Uterus (tissue), 4 donors: Measurements from ENCODE around the gene EHBP1L1. TPM values are rescaled to one million over a fixed set of nuclear protein-coding genes. Genes with fewer than 3 reads are reported as not detected.

Source experiments
- DNase-seq, 2 donors: peaks; one replicate each; pipeline ENCODE4 v3.0.0-alpha.2; 2019 to 2020
- H3K27ac ChIP-seq, 2 donors: fragments of 200-600 bp; sonication (generic); 1 replicate in 1 of 2; 2 replicates in 1 of 2; pipeline ENCODE4 v1.5.1; 2016 to 2018
- H3K27me3 ChIP-seq, 2 donors: fragments of 200-600 bp; sonication (generic); one replicate each; pipeline ENCODE4 v1.5.1; 2018 to 2019; ENCODE audit warnings: control low read depth in 1 of 2
- H3K36me3 ChIP-seq, 2 donors: fragments of 200-600 bp; sonication (generic); one replicate each; pipeline ENCODE4 v1.5.1; 2019; ENCODE audit warnings: control low read depth in 1 of 2
- H3K4me1 ChIP-seq, 2 donors: fragments of 200-600 bp; sonication (generic); one replicate each; pipeline ENCODE4 v1.5.1; 2018 to 2019; ENCODE audit warnings: control low read depth in 1 of 2
- H3K4me3 ChIP-seq, 2 donors: fragments of 200-600 bp; sonication (generic); 1 replicate in 1 of 2; 2 replicates in 1 of 2; pipeline ENCODE4 v1.5.1; 2018 to 2019; ENCODE audit warnings: mild to moderate bottlenecking in 1 of 2
- H3K9me3 ChIP-seq, 2 donors: fragments of 200-600 bp; sonication (generic); one replicate each; pipeline ENCODE4 v1.5.1; 2019; ENCODE audit warnings: control low read depth in 1 of 2
- CTCF ChIP-seq, 4 experiments: fragments of 200-600 bp in 2 of 4; fragments of 450-650 bp in 2 of 4; sonication (generic) in 2 of 4; IDR thresholded peaks; one replicate each; pipeline ENCODE4 v1.5.1; 2016 to 2019; ENCODE audit warnings: antibody characterized with exemption in 4 of 4, mild to moderate bottlenecking in 2 of 4, moderate library complexity in 1 of 4
- POLR2A ChIP-seq, 2 donors: fragments of 450-650 bp; IDR thresholded peaks; one replicate each; pipeline ENCODE4 v1.6.1; 2016; ENCODE audit warnings: antibody characterized with exemption in 2 of 2, mild to moderate bottlenecking in 1 of 2, moderate library complexity in 1 of 2
- intact Hi-C: fragments of 100-400 bp; cut with DNase I; formaldehyde crosslinking; loops from one replicate; pipeline ENCODE4 v1.15.1; 2023; ENCODE audit warnings: low total_unique reads
- total RNA-seq, 4 donors: library from RNA; depleted of rRNA in 3 of 4; stranded (reverse); fragments of >200 nt in 3 of 4; gene quantifications; one replicate each; pipeline versions ENCODE4 v1.1.0 to v1.2.4, GENCODE V29; 2014 to 2023
- donor health status: DM: yes; HTN: yes; CAD: no.

EHBP1L1 gene
- total RNA-seq, 4 donors from 2014 or later, result 44.2 to 159 (median 69.5) TPM

- TF ChIP-seq POLR2A (IDR thresholded peaks at IDR 0.05), result no peak
- TF ChIP-seq CTCF (IDR thresholded peaks at IDR 0.05), result peak; percentile 35 to 46 (median 41)
- Histone ChIP-seq H3K27me3 (no peaks in the 10 kb centered on the region), H3K9me3 (no peaks in the 10 kb centered on the region), H3K4me1 (peaks cover 12 to 42% of the 10 kb centered on the region in 2 donors), H3K27ac (peak overlapping the region; percentile 84 to 92), H3K4me3 (peak overlapping the region; percentile 44 to 70), H3K36me3 (no peaks in the 10 kb centered on the region)
- intact Hi-C loops, result no loop called here
- DNase-seq, result no peak
Measured at GRCh38 chr11:65571940-65572339, 3.9 kb upstream of the EHBP1L1 start.

GRCh38 chr11:65572356-65573051, 3.3 kb upstream of the EHBP1L1 start, which contains the start of gene FAM89B:
Gene FAM89B, plus strand, starts transcription at chr11:65572538. Its CDS starts 132 bp downstream, at chr11:65572670.
- intact Hi-C loops, result no loop called here

GRCh38 chr11:65573391-65574079, 2.3 kb upstream of the EHBP1L1 start:
- peak overlapping the region; percentile 44 to 70 for H3K4me3 ChIP-seq
- no peaks in the 10 kb centered on the region for H3K27me3 ChIP-seq
- no peaks in the 10 kb centered on the region for H3K9me3 ChIP-seq
- TF ChIP-seq CTCF (IDR thresholded peaks at IDR 0.05), result no peak
- TF ChIP-seq POLR2A (IDR thresholded peaks at IDR 0.05), result no peak
- DNase-seq, result peak; percentile 59
- H3K4me1 ChIP-seq, result peaks cover 12 to 51% of the 10 kb centered on the region in 2 donors
- no peaks in the 10 kb centered on the region for H3K36me3 ChIP-seq
- intact Hi-C loops, result no loop called here
- peak overlapping the region; percentile 84 to 92 for H3K27ac ChIP-seq

More at GRCh38 chr11:65572356-65573051, 3.3 kb upstream of the EHBP1L1 start, which contains the start of gene FAM89B:
- Histone ChIP-seq H3K36me3 (no peaks in the 10 kb centered on the region), H3K9me3 (no peaks in the 10 kb centered on the region), H3K4me3 (peak within 1 kb of the TSS; percentile 44 to 70), H3K4me1 (peaks cover 12 to 47% of the 10 kb centered on the region in 2 donors), H3K27ac (peak within 1 kb of the TSS; percentile 84 to 92), H3K27me3 (no peaks in the 10 kb centered on the region)
- TF ChIP-seq CTCF (IDR thresholded peaks at IDR 0.05), result peak in 1 of 4 experiments; percentile 2
- peak; percentile 63 to 82 for TF ChIP-seq POLR2A (IDR thresholded peaks at IDR 0.05)
- peak; percentile 92 to 94 for DNase-seq

GRCh38 chr11:65574109-65574810, 1.6 kb upstream of the EHBP1L1 start:
- H3K27ac ChIP-seq, result peak overlapping the region; percentile 84 to 92
- no peaks in the 10 kb centered on the region for H3K27me3 ChIP-seq
- DNase-seq, result peak; percentile 90 to 91
- H3K36me3 ChIP-seq, result no peaks in the 10 kb centered on the region
- H3K9me3 ChIP-seq, result no peaks in the 10 kb centered on the region
- intact Hi-C loops, result no loop called here
- peaks cover 12 to 44% of the 10 kb centered on the region in 2 donors for H3K4me1 ChIP-seq
- TF ChIP-seq POLR2A (IDR thresholded peaks at IDR 0.05), result peak in 1 of 2 donors; percentile 26
- TF ChIP-seq CTCF (IDR thresholded peaks at IDR 0.05), result peak; percentile 80 to 99 (median 90)
- peak overlapping the region; percentile 44 to 70 for H3K4me3 ChIP-seq
